ENCODE measurements around the gene HEG1. TPM values are rescaled to one million over a fixed set of nuclear protein-coding genes. Genes with fewer than 3 reads are reported as not detected.
A peak's percentile ranks its signal among the peaks of the same experiment; 100 is the strongest.

The HEG1 gene
- total RNA-seq, 1 experiment from 2014 or later: 69.8 TPM

DNA sequence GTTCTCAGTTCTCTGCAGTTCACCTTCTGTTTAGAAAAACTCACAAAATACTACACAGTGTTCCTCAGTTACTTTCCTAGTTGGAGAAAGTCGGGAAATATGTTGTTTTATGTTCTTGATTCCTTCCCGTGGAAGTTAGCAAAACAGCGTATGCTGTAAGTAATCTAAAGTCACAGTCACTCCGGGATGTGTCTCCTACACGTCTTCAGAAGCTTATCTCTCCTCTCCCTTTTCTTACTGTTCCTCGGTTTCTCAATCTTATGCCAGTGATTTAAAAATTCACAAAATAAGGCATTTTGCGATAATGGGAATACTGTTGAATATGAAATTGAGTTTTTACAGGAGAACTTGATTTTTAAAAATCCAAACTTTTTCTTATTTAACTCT is 1.7 kb downstream of the HEG1 start:
- peaks cover 33% of the 10 kb centered on the region for H3K4me1 Mint-ChIP-seq (ENCODE audit: low read depth, unreplicated experiment)
- H3K27ac Mint-ChIP-seq (ENCODE audit: unreplicated experiment): peak overlapping the region; percentile 33

DNA sequence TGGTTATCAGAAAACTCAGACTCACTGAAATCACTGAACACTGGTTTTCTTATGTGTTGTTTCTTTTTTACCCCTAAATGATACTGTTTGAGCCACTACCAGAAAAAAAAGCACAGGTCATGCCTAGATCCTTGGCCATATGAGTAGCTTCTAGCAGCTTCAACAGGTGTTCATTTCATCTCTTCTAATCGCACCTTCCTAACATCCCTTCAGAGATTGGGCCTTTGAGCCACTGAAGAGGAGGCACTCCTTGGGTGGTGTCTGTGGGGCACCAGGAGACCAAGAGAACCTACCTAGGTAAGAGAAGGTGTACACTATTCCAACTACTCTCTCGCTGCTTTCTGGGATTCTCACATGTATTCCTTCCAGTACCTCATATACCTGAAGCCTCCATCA is 2.5 kb downstream of the HEG1 start:
- Mint-ChIP-seq H3K27ac (ENCODE audit: unreplicated experiment) (peak overlapping the region; percentile 33), H3K27me3 (ENCODE audit: insufficient read depth, unreplicated experiment) (no peaks in the 10 kb centered on the region), H3K4me1 (ENCODE audit: low read depth, unreplicated experiment) (peaks cover 33% of the 10 kb centered on the region), H3K9me3 (ENCODE audit: unreplicated experiment) (no peaks in the 10 kb centered on the region), H3K36me3 (ENCODE audit: insufficient read depth, unreplicated experiment) (peaks cover 45% of the 10 kb centered on the region), H3K4me3 (ENCODE audit: unreplicated experiment) (peak overlapping the region; percentile 84)
- Histone ChIP-seq H3K9me3 (no peaks in the 10 kb centered on the region), H3K36me3 (ENCODE audit: control insufficient read depth, insufficient read depth, low read length) (no peaks in the 10 kb centered on the region), H3K4me1 (peaks cover 36% of the 10 kb centered on the region), H3K27me3 (replicated peaks; ENCODE audit: control insufficient read depth, insufficient read depth, low read length) (no peaks in the 10 kb centered on the region), H3K4me3 (ENCODE audit: low read depth, low read length) (no peak overlapping the region)
- CTCF ChIA-PET: no interaction called here
- TF ChIP-seq, protein P1, sequence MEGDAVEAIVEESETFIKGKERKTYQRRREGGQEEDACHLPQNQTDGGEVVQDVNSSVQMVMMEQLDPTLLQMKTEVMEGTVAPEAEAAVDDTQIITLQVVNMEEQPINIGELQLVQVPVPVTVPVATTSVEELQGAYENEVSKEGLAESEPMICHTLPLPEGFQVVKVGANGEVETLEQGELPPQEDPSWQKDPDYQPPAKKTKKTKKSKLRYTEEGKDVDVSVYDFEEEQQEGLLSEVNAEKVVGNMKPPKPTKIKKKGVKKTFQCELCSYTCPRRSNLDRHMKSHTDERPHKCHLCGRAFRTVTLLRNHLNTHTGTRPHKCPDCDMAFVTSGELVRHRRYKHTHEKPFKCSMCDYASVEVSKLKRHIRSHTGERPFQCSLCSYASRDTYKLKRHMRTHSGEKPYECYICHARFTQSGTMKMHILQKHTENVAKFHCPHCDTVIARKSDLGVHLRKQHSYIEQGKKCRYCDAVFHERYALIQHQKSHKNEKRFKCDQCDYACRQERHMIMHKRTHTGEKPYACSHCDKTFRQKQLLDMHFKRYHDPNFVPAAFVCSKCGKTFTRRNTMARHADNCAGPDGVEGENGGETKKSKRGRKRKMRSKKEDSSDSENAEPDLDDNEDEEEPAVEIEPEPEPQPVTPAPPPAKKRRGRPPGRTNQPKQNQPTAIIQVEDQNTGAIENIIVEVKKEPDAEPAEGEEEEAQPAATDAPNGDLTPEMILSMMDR (IDR thresholded peaks at IDR 0.05; ENCODE audit: insufficient read depth in 1 of 2, low read depth in 1 of 2, low read length in 1 of 2, severe bottlenecking in 1 of 2, unreplicated experiment in 1 of 2): no peak
- POLR2A ChIA-PET: interaction anchor here (1.5 to 1.9 kb wide), 2 partner anchors 8 to 10 kb away, joined by 3 to 5 read pairs; no protein-coding TSS in a partner anchor
- intact Hi-C loops (cut with micrococcal nuclease; ENCODE audit: unreplicated experiment): no loop called here
- BruUV-seq (replicated peaks): no TSS peak
- DNase-seq: no peak

More for the DNA sequence above, 1.7 kb downstream of the HEG1 start:
- CTCF ChIA-PET: interaction anchor here (0.7 kb wide), 1 partner anchor 22 kb away, joined by 3 read pairs; no protein-coding TSS in a partner anchor
- Histone ChIP-seq H3K36me3 (ENCODE audit: control insufficient read depth, insufficient read depth, low read length) (no peaks in the 10 kb centered on the region), H3K4me1 (peaks cover 44% of the 10 kb centered on the region), H3K4me3 (ENCODE audit: low read depth, low read length) (no peak overlapping the region; the same call in 1 of the 2 replicates), H3K27me3 (replicated peaks; ENCODE audit: control insufficient read depth, insufficient read depth, low read length) (no peaks in the 10 kb centered on the region), H3K9me3 (no peaks in the 10 kb centered on the region)
- H3K9me3 Mint-ChIP-seq (ENCODE audit: unreplicated experiment): no peaks in the 10 kb centered on the region
- TF ChIP-seq, protein P1 (IDR thresholded peaks at IDR 0.05; ENCODE audit: insufficient read depth in 1 of 2, low read depth in 1 of 2, low read length in 1 of 2, severe bottlenecking in 1 of 2, unreplicated experiment in 1 of 2): no peak
- DNase-seq: no peak
- peak overlapping the region; percentile 84 for H3K4me3 Mint-ChIP-seq (ENCODE audit: unreplicated experiment)
- BruUV-seq (replicated peaks): no TSS peak
- H3K27me3 Mint-ChIP-seq (ENCODE audit: insufficient read depth, unreplicated experiment): no peaks in the 10 kb centered on the region
- intact Hi-C loops (cut with micrococcal nuclease; ENCODE audit: unreplicated experiment): loop anchor here (1.0 to 2.0 kb wide), 2 partner anchors 9 to 51 kb away; no protein-coding TSS in a partner anchor
- POLR2A ChIA-PET: interaction anchor here (0.8 kb wide), 1 partner anchor 9 kb away, joined by 7 read pairs; no protein-coding TSS in a partner anchor
- peaks cover 45% of the 10 kb centered on the region for H3K36me3 Mint-ChIP-seq (ENCODE audit: insufficient read depth, unreplicated experiment)

DNA sequence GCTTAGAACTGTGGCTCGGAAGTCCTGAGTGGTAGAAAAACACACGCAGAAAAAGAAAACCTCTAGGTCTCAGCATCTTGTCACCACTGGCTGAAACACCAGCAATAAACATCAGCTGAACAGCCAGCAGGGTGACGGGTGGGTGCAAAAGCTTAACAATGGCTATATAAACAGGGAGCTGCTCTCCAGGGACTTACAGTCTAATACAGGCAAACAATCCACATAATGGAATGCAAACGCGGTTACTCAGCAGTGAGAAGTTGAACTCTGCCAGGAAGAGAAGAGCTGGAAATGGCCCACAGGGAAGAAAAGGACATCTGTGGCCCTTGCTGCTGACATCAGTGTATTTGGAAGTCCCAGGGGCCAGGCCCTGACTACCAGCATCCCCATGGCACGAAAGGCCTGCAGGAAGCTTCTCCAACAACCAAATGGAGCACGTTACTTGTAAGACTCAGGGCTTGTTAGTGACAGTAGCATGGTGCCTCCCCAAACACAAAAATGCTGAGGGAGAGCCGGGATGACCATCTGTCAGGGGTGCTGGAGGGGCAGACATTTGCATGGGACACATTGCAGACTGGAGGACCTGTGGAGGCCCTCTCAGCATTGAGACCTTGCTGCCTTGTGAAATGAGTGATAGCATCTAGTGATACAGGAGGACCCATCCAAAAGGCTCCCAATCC is 3.0 kb downstream of the HEG1 start:
- H3K4me3 ChIP-seq (ENCODE audit: low read depth, low read length): no peak overlapping the region
- no peaks in the 10 kb centered on the region for H3K9me3 ChIP-seq
- Mint-ChIP-seq H3K27me3 (ENCODE audit: insufficient read depth, unreplicated experiment) (no peaks in the 10 kb centered on the region), H3K27ac (ENCODE audit: unreplicated experiment) (no peak overlapping the region), H3K9me3 (ENCODE audit: unreplicated experiment) (no peaks in the 10 kb centered on the region), H3K4me3 (ENCODE audit: unreplicated experiment) (peak overlapping the region; percentile 48), H3K4me1 (ENCODE audit: low read depth, unreplicated experiment) (peaks cover 29% of the 10 kb centered on the region), H3K36me3 (ENCODE audit: insufficient read depth, unreplicated experiment) (peaks cover 51% of the 10 kb centered on the region)
- peaks cover 31% of the 10 kb centered on the region for H3K4me1 ChIP-seq
- DNase-seq: no peak
- ChIA-PET POLR2A (interaction anchor here (1.5 to 1.9 kb wide), 2 partner anchors 9 to 10 kb away, joined by 3 to 5 read pairs; no protein-coding TSS in a partner anchor), CTCF (no interaction called here)
- H3K27me3 ChIP-seq (replicated peaks; ENCODE audit: control insufficient read depth, insufficient read depth, low read length): no peaks in the 10 kb centered on the region
- TF ChIP-seq, protein P1 (IDR thresholded peaks at IDR 0.05; ENCODE audit: insufficient read depth in 1 of 2, low read depth in 1 of 2, low read length in 1 of 2, severe bottlenecking in 1 of 2, unreplicated experiment in 1 of 2): no peak
- no peaks in the 10 kb centered on the region for H3K36me3 ChIP-seq (ENCODE audit: control insufficient read depth, insufficient read depth, low read length)
- BruUV-seq (replicated peaks): no TSS peak
- intact Hi-C loops (cut with micrococcal nuclease; ENCODE audit: unreplicated experiment): no loop called here

Data from Caco-2 (cell line).